CD4-positive, alpha-beta T cell (primary cell): ENCODE data around the gene SYCP2L. TPM values are rescaled to one million over a fixed set of nuclear protein-coding genes. Genes with fewer than 3 reads are reported as not detected.
"Not testable (repeated sequence)": the region's sequence is repeated elsewhere in the genome, so short reads cannot be mapped to it uniquely, and the experiment has no call there.

Experiments used
- ATAC-seq: fragments of 200-7000 bp; cut with Tn5 transposase; one replicate; pipeline ENCODE4 v1.10.0; 2022; ENCODE audit warnings: mild to moderate bottlenecking; ENCODE audit not compliant: poor library complexity
- CTCF ChIA-PET: fragments of 350-600 bp; sonication (Branson Sonifier 250); formaldehyde crosslinking; loops from one replicate; lab custom pipeline; 2021; ENCODE audit warnings: antibody characterized with exemption, inconsistent platforms; lab: Charles Lee
- POLR2A ChIA-PET: fragments of 350-600 bp; sonication (Branson Sonifier 250); formaldehyde crosslinking; loops from one replicate; lab custom pipeline; 2021; ENCODE audit warnings: antibody characterized with exemption, inconsistent platforms; lab: Charles Lee
- DNase-seq, 14 experiments: peaks; one replicate each; pipeline ENCODE4 v3.0.0-alpha.2; 2013 to 2020; ENCODE audit warnings: mixed read lengths in 2 of 14
- H3K27ac ChIP-seq, 2 donors: one replicate each; pipeline versions ENCODE4 v1.5.1 to v1.7.0; 2013; ENCODE audit warnings: low read length in 2 of 2, low read depth in 1 of 2, mild to moderate bottlenecking in 1 of 2
- H3K27me3 ChIP-seq, 2 experiments: 1 replicate in 1 of 2; 2 replicates in 1 of 2; pipeline versions ENCODE4 v1.6.1 to v1.7.0; 2013; ENCODE audit warnings: low read length in 2 of 2, control low read depth in 1 of 2, mild to moderate bottlenecking in 1 of 2, moderate library complexity in 1 of 2; ENCODE audit not compliant: insufficient read depth in 2 of 2, control insufficient read depth in 1 of 2
- H3K36me3 ChIP-seq: one replicate; pipeline ENCODE4 v1.6.1; 2013; ENCODE audit warnings: low read length, control low read depth; ENCODE audit not compliant: insufficient read depth
- H3K4me1 ChIP-seq: one replicate; pipeline ENCODE4 v1.6.1; 2013; ENCODE audit warnings: low read length, control low read depth; ENCODE audit not compliant: insufficient read depth
- H3K4me3 ChIP-seq: one replicate; pipeline ENCODE4 v1.5.1; 2013; ENCODE audit warnings: mild to moderate bottlenecking, low read length, moderate library complexity
- H3K9me3 ChIP-seq, 2 experiments: 1 replicate in 1 of 2; 2 replicates in 1 of 2; pipeline versions ENCODE4 v1.6.1 to v1.7.0; 2013; ENCODE audit warnings: low read length in 2 of 2, mild to moderate bottlenecking in 2 of 2, control low read depth in 1 of 2, moderate library complexity in 1 of 2; ENCODE audit not compliant: control insufficient read depth in 1 of 2, insufficient read depth in 1 of 2
- H3K27ac Mint-ChIP-seq: one replicate; pipeline ENCODE4 v1.8.0; 2020; ENCODE audit warnings: mixed read lengths
- H3K27me3 Mint-ChIP-seq: one replicate; pipeline ENCODE4 v1.8.0; 2021; ENCODE audit warnings: mixed read lengths
- H3K36me3 Mint-ChIP-seq: one replicate; pipeline ENCODE4 v1.8.0; 2021; ENCODE audit warnings: low read depth, mixed read lengths
- H3K4me1 Mint-ChIP-seq: one replicate; pipeline ENCODE4 v1.8.0; 2021; ENCODE audit warnings: low read depth, mixed read lengths
- H3K4me3 Mint-ChIP-seq: one replicate; pipeline ENCODE4 v1.8.0; 2020; ENCODE audit warnings: mild to moderate bottlenecking, mixed read lengths
- H3K9me3 Mint-ChIP-seq: one replicate; pipeline ENCODE4 v1.8.0; 2020; ENCODE audit warnings: mixed read lengths
- intact Hi-C, 2 experiments: fragments of 100-400 bp; cut with DNase I in 1 of 2; cut with micrococcal nuclease in 1 of 2; formaldehyde crosslinking; loops; one replicate each; pipeline versions ENCODE4 v1.15.1 to v1.9.0; 2023 to 2025; cut with DNase I, micrococcal nuclease
- total RNA-seq, 174 experiments: library from RNA in 2 of 174; stranded (reverse) in 2 of 174; gene quantifications; one replicate each; pipeline ENCODE4 v1.2.3 and lab custom pipeline; 2021 to 2026
- TF ChIP-seq, protein P1 (sequence below): fragments of 200-600 bp; IDR thresholded peaks from one replicate; pipeline ENCODE4 v1.8.0; 2022; ENCODE audit warnings: antibody characterized with exemption, mild to moderate bottlenecking

The SYCP2L gene
- total RNA-seq, 2 experiments from 2014 or later = 0.36 TPM; not detected in 1

DNA sequence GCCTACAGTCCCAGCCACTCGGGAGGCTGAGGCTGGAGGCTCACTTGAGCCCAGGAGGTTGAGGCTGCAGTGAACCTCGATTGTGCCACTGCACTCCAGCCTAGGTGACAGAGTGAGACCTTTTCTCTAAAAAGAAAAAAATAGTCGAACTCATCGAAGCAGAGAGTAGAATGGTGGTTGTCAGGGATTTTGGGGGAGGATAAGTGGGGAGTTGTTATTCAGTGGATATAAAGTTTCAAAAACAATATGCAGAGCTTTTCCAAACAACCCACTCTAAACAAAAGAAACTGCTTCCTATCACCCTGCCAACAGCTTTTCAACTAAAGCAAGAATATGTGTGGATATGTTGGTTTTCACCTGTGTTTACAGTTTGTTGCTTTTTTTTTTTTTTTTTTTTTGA is 37.0 kb upstream of the SYCP2L start:
- DNase-seq = no peak
- peaks cover 0 to 3% of the 10 kb centered on the region in 2 experiments for H3K9me3 ChIP-seq
- no peak for ATAC-seq
- Mint-ChIP-seq H3K27ac (no peak overlapping the region), H3K9me3 (peaks cover 11% of the 10 kb centered on the region), H3K27me3 (peaks cover 24% of the 10 kb centered on the region), H3K4me1 (no peaks in the 10 kb centered on the region), H3K4me3 (no peak overlapping the region), H3K36me3 (peaks cover 10% of the 10 kb centered on the region)
- no peaks in the 10 kb centered on the region for H3K4me1 ChIP-seq
- H3K4me3 ChIP-seq = no peak overlapping the region
- H3K36me3 ChIP-seq = no peaks in the 10 kb centered on the region
- POLR2A ChIA-PET = no interaction called here
- CTCF ChIA-PET = interaction anchor here (0.7 kb wide), 2 partner anchors 19 to 470 kb away, joined by 3 to 4 read pairs; no protein-coding TSS in a partner anchor
- no peak overlapping the region for H3K27ac ChIP-seq
- TF ChIP-seq, protein P1, sequence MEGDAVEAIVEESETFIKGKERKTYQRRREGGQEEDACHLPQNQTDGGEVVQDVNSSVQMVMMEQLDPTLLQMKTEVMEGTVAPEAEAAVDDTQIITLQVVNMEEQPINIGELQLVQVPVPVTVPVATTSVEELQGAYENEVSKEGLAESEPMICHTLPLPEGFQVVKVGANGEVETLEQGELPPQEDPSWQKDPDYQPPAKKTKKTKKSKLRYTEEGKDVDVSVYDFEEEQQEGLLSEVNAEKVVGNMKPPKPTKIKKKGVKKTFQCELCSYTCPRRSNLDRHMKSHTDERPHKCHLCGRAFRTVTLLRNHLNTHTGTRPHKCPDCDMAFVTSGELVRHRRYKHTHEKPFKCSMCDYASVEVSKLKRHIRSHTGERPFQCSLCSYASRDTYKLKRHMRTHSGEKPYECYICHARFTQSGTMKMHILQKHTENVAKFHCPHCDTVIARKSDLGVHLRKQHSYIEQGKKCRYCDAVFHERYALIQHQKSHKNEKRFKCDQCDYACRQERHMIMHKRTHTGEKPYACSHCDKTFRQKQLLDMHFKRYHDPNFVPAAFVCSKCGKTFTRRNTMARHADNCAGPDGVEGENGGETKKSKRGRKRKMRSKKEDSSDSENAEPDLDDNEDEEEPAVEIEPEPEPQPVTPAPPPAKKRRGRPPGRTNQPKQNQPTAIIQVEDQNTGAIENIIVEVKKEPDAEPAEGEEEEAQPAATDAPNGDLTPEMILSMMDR = no peak
- H3K27me3 ChIP-seq = no peaks in the 10 kb centered on the region
- intact Hi-C loops = no loop called here

DNA sequence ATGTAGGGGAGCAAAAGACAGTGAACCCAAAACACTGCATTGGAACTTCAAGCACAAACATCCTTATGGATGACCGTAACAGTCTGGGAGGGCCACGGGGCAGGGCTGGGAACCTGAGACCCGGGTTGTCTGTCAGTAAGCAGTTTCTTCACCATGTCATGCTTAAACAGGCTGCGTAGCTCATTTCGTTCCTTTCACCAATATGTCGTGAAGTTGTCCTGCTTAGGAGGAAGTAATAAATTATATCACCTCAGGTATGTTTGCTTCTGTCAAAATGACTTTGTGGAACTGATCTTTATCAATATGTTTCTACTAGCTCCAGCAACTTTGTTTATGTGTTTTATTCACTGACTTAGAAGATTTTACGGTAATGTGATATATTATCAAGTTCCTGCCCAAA is 36.1 kb upstream of the SYCP2L start:
- peaks cover 10% of the 10 kb centered on the region for H3K36me3 Mint-ChIP-seq
- H3K9me3 Mint-ChIP-seq = peaks cover 11% of the 10 kb centered on the region
- H3K4me1 ChIP-seq = peaks cover 3% of the 10 kb centered on the region
- H3K27ac Mint-ChIP-seq = no peak overlapping the region
- DNase-seq (no peak), ATAC-seq (no peak)
- no peak overlapping the region for H3K27ac ChIP-seq
- no peak overlapping the region for H3K4me3 Mint-ChIP-seq
- H3K36me3 ChIP-seq = no peaks in the 10 kb centered on the region
- H3K4me3 ChIP-seq = no peak overlapping the region
- H3K27me3 ChIP-seq = no peaks in the 10 kb centered on the region
- peaks cover 21% of the 10 kb centered on the region for H3K27me3 Mint-ChIP-seq
- POLR2A ChIA-PET = no interaction called here
- peaks cover 3 to 5% of the 10 kb centered on the region in 2 experiments for H3K9me3 ChIP-seq
- intact Hi-C loops = no loop called here
- H3K4me1 Mint-ChIP-seq = no peaks in the 10 kb centered on the region
- CTCF ChIA-PET = no interaction called here
- TF ChIP-seq, protein P1 = no peak

DNA sequence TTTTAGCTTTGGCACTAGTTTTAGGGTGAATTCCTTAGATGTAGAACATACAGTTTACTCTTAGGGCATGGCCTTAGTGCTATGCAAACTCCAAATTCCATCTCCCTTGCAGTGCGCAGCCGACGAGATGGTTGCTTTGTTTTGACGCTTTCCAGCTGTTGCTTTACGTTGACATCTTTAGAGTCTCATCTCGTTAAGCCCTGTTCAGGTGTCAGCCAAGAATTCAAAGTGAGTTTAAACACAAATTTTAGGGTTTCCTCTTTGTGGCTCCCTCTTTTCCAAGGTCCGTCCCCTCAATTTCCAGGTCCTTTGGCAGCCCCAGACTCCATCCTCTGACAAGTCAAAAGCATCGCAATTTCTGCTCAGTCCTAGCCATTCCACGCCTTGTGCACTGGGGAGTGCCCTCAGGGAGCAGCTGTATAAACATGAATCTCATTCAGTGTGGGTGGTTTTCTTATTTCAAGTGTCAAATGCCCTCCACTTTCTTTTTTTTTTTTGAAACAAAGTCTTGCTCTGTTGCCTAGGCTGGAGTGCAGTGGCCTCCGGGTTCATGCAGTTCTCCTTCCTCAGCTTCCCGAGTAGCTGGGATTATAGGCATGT is 34.4 kb upstream of the SYCP2L start:
- no peak overlapping the region for H3K27ac ChIP-seq
- TF ChIP-seq, protein P1 = no peak
- Mint-ChIP-seq H3K4me3 (no peak overlapping the region), H3K4me1 (no peaks in the 10 kb centered on the region), H3K27me3 (peaks cover 32% of the 10 kb centered on the region), H3K27ac (no peak overlapping the region), H3K36me3 (peaks cover 10% of the 10 kb centered on the region), H3K9me3 (peaks cover 11% of the 10 kb centered on the region)
- intact Hi-C loops = no loop called here
- CTCF ChIA-PET = no interaction called here
- H3K4me3 ChIP-seq = no peak overlapping the region
- POLR2A ChIA-PET = no interaction called here
- no peaks in the 10 kb centered on the region for H3K27me3 ChIP-seq
- H3K9me3 ChIP-seq = peaks cover 3 to 5% of the 10 kb centered on the region in 2 experiments
- DNase-seq = no peak
- peaks cover 3% of the 10 kb centered on the region for H3K4me1 ChIP-seq
- no peaks in the 10 kb centered on the region for H3K36me3 ChIP-seq
- no peak for ATAC-seq

DNA sequence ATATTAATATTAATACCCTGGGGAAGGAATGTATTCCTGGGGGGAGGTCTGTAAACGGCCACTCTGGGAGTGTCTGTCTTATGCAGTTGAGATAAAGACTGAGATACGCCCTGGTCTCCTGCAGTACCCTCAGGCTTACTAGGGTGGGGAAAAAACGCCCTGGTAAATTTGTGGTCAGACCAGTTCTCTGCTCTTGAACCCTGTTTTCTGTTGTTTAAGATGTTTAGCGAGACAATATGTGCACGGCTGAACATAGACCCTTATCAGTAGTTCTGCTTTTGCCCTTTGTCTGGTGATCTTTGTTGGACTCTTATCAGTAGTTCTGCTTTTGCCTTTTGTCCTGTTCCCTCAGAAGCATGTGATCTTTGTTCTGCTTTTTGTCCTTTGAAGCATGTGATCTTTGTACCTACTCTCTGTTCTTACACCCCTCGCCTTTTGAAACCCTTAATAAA is 33.0 kb upstream of the SYCP2L start:
- POLR2A ChIA-PET, ATAC-seq, H3K4me1 Mint-ChIP-seq, H3K36me3 ChIP-seq, H3K36me3 Mint-ChIP-seq, H3K27ac ChIP-seq, H3K27me3 ChIP-seq, H3K4me3 ChIP-seq, DNase-seq, CTCF ChIA-PET, H3K4me1 ChIP-seq, H3K27ac Mint-ChIP-seq, H3K4me3 Mint-ChIP-seq, H3K9me3 ChIP-seq, intact Hi-C loops: not testable (repeated sequence)
- H3K27me3 Mint-ChIP-seq = peaks cover 32% of the 10 kb centered on the region
- peaks cover 11% of the 10 kb centered on the region for H3K9me3 Mint-ChIP-seq
